HEK293T (cell line): Measurements from ENCODE around the gene TSSK3.
A peak's percentile ranks its signal among the peaks of the same experiment; 100 is the strongest.

Experiments used
- CTCF ChIA-PET: fragments of 350-600 bp; formaldehyde crosslinking; extraction: SDS; loops from one replicate; lab custom pipeline; 2021; ENCODE audit warnings: antibody characterized with exemption, inconsistent platforms; lab: Yijun Ruan, JAX
- POLR2A ChIA-PET: fragments of 350-600 bp; formaldehyde crosslinking; extraction: SDS; loops from one replicate; lab custom pipeline; 2020; ENCODE audit warnings: antibody characterized with exemption, inconsistent platforms; lab: Yijun Ruan, JAX
- DNase-seq: peaks from one replicate; pipeline ENCODE4 v3.0.0; 2012; ENCODE audit warnings: mixed read lengths; ENCODE audit errors: extremely low spot score
- ARNT ChIP-seq: fragments of 450-650 bp; IDR thresholded peaks from 2 replicates; pipeline ENCODE4 v1.6.1; 2017; ENCODE audit warnings: mild to moderate bottlenecking
- BHLHE40 ChIP-seq: fragments of 450-650 bp; IDR thresholded peaks from 2 replicates; pipeline ENCODE4 v1.6.1; 2016; ENCODE audit warnings: mild to moderate bottlenecking, moderate library complexity, borderline replicate concordance
- CTBP1 ChIP-seq: fragments of 450-650 bp; IDR thresholded peaks from 2 replicates; pipeline ENCODE4 v1.6.1; 2016; ENCODE audit warnings: borderline replicate concordance
- ELF4 ChIP-seq: fragments of 450-650 bp; IDR thresholded peaks from 2 replicates; pipeline ENCODE4 v1.6.1; 2017; ENCODE audit warnings: antibody characterized with exemption
- FOXA1 ChIP-seq: fragments of 450-650 bp; IDR thresholded peaks from 2 replicates; pipeline ENCODE4 v1.6.1; 2016; ENCODE audit warnings: mild to moderate bottlenecking
- FOXK2 ChIP-seq: fragments of 450-650 bp; IDR thresholded peaks from 2 replicates; pipeline ENCODE4 v1.6.1; 2016; ENCODE audit warnings: mild to moderate bottlenecking
- FOXM1 ChIP-seq: fragments of 450-650 bp; IDR thresholded peaks from 2 replicates; pipeline ENCODE4 v1.6.1; 2017; ENCODE audit warnings: mild to moderate bottlenecking, borderline replicate concordance
- HDGF ChIP-seq: fragments of 450-650 bp; IDR thresholded peaks from 2 replicates; pipeline ENCODE4 v1.6.1; 2017; ENCODE audit warnings: antibody characterized with exemption, borderline replicate concordance
- L3MBTL2 ChIP-seq: fragments of 450-650 bp; conservative IDR thresholded peaks from 2 replicates; pipeline ENCODE4 v1.6.1; 2016; ENCODE audit warnings: mild to moderate bottlenecking
- LEF1 ChIP-seq: fragments of 450-650 bp; IDR thresholded peaks from 2 replicates; pipeline ENCODE4 v1.6.1; 2017; ENCODE audit warnings: mild to moderate bottlenecking, borderline replicate concordance
- NFRKB ChIP-seq: fragments of 450-650 bp; IDR thresholded peaks from 2 replicates; pipeline ENCODE4 v1.6.1; 2016; ENCODE audit warnings: mild to moderate bottlenecking, moderate library complexity
- SP1 ChIP-seq: fragments of 450-650 bp; IDR thresholded peaks from 2 replicates; pipeline ENCODE4 v1.6.1; 2017
- SUZ12 ChIP-seq: fragments of 450-650 bp; IDR thresholded peaks from 2 replicates; pipeline ENCODE4 v1.6.1; 2016; ENCODE audit warnings: mild to moderate bottlenecking
- TARDBP ChIP-seq: fragments of 450-650 bp; IDR thresholded peaks from 2 replicates; pipeline ENCODE4 v1.6.1; 2016
- ZNF384 ChIP-seq: fragments of 450-650 bp; IDR thresholded peaks from 2 replicates; pipeline ENCODE4 v1.6.1; 2016
- TF ChIP-seq, protein P1 (sequence below): fragments of 450-650 bp; IDR thresholded peaks from 2 replicates; pipeline ENCODE4 v1.6.1; 2016

Gene TSSK3

DNA sequence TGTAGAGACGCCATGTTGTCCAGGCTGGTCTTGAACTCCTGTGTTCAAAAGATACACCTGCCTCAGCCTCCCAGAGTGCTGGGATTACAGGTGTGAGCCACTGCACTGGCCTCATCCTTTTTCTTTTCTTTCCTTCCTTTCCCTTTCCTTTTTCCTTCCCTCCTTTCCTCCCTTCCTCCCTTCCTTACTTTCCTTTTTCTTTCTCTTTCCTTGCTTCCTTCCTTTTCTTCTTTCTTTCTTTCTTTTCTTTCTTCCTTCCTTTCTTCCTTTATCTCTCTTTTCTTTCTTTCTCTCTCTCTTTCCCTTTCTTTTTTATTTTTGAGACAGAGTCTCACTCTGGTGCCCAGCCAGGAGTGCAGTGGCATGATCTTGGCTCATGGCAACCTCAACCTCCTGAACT, 5.9 kb upstream of the TSSK3 start:
- TF ChIP-seq, protein P1, sequence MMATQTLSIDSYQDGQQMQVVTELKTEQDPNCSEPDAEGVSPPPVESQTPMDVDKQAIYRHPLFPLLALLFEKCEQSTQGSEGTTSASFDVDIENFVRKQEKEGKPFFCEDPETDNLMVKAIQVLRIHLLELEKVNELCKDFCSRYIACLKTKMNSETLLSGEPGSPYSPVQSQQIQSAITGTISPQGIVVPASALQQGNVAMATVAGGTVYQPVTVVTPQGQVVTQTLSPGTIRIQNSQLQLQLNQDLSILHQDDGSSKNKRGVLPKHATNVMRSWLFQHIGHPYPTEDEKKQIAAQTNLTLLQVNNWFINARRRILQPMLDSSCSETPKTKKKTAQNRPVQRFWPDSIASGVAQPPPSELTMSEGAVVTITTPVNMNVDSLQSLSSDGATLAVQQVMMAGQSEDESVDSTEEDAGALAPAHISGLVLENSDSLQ: no peak
- TF ChIP-seq TARDBP: peak; percentile 32; the same call in 1 of the 2 replicates
- ChIA-PET CTCF (no interaction called here), POLR2A (interaction anchor here (6.2 kb wide), 1 partner anchor 20 kb away, joined by 33 read pairs; the partner anchor contains the start of gene MARCKSL1)
- DNase-seq: no peak

DNA sequence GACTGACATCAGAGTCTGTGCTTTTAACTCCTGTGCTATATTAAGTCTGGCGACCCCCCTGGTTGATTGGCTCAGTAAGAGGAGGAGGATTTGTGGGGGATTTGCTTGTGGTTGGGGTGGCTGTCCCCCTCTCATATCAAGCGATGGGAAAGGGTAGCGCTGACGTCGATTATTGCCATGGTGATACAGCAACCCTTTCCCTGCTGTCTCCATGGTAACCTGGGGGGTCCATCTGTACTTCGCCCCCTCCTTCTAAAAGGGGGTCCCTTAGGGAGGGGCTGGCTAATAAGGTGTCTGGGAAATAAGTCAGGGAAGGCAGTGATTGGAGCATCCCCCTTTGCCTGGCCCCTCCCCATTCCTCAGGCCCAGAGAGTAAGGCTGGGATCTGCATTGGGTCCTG, 4.7 kb upstream of the TSSK3 start:
- no peak for TF ChIP-seq FOXA1
- TF ChIP-seq LEF1: 0 out of 2 replicates have a peak, but pooled peaks have one; percentile 43
- CTCF ChIA-PET: no interaction called here
- DNase-seq: no peak
- POLR2A ChIA-PET: interaction anchor here (1.1 kb wide), 1 partner anchor 21 kb away, joined by 3 read pairs; the partner anchor contains the start of gene MARCKSL1

DNA sequence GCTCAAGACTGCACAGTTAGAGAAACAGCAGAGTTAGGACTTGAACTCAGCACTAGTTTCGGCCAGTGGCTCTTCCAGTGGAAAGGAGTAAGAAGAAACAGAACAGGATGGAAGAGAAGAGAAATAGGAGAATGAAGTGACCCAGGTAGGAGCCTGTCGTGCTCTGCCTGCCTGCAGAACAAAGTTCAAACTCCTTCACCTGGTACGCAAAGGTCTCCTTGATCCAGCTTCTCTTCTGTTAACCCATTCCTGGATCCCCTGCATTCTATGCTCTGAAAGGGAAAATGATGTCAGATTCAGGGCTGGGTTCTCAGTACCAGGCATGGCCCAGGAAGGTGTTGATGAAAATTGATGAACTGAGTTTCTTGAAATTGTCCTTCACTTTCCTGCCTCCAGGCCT, 3.9 kb upstream of the TSSK3 start:
- TF ChIP-seq, protein P1: no peak
- TF ChIP-seq FOXK2: no peak
- no peak for TF ChIP-seq BHLHE40
- no peak for TF ChIP-seq ELF4
- TF ChIP-seq CTBP1: no peak
- no peak for TF ChIP-seq HDGF
- no peak for TF ChIP-seq ZNF384
- no peak for TF ChIP-seq FOXA1
- no peak for TF ChIP-seq LEF1
- TF ChIP-seq L3MBTL2: no peak
- no peak for TF ChIP-seq NFRKB
- no peak for TF ChIP-seq SUZ12
- no peak for TF ChIP-seq ARNT
- no peak for TF ChIP-seq SP1
- TF ChIP-seq FOXM1: no peak
- TF ChIP-seq TARDBP: no peak
- ChIA-PET POLR2A (interaction anchor here (1.1 kb wide), 1 partner anchor 22 kb away, joined by 3 read pairs; the partner anchor contains the start of gene MARCKSL1), CTCF (no interaction called here)
- no peak for DNase-seq

DNA sequence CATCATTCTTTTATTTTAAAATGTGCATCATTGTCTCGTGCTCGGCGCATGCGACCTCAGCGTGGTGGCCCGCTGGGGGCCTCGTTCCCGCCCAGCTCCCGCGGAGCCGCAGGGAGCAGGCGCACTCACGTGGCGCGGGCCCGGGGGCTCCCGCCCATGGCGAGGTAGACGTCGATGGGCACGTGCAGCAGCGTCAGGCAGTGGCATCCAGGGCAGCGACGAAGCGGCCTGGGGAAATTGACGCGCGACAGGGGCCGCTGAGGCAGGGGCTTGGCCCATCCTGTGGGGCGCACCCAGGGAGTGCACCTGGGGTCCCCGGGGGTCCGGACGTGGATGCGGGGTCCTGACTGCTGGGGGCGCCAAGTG, 1.0 kb upstream of the TSSK3 start:
- TF ChIP-seq, protein P1: no peak
- TF ChIP-seq ZNF384 (no peak), TARDBP (no peak), SUZ12 (no peak), ELF4 (no peak), BHLHE40 (no peak), LEF1 (no peak), FOXA1 (no peak), FOXK2 (no peak), ARNT (no peak), HDGF (no peak), L3MBTL2 (no peak), CTBP1 (no peak), NFRKB (no peak), SP1 (no peak)
- ChIA-PET POLR2A (no interaction called here), CTCF (no interaction called here)
- no peak for DNase-seq

DNA sequence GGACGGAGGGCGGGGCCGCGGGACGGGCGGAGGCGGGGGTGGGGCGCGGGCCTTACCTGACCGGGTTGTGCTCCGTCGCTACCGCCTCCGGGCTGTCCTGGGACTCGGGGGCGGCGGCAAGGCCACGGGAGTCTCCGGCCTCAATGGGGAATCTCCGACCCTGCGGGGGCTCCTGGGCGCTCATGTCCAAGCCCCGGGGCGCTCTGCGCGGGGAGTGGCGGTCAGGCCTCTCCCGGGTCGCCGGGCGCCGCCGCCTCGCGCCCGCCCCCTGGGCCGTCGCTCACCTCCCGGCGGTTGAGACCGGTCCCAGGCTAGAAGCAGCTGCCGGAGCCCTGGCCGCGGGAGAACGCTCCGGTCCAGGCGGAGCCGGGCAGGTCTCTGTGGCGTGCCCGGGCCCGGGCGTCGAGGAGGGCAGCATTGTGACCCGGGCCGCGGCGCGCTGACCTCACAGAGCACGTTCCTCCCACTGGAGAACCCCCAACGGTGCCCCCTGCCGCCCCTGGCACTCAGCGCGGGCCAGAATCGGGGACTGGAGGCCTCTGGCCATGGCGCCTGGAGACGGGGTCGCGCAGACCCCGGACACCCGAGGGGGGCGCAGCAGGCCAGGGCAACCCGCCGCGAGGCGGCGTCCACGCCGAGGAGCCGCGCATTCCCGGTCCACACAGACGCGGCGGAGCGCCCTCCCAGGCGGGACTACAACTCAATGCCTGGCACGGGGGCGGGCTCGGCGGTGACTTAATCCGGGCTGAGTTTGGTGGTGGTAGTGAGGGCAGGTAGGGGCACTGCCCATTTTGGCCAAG, 465 bp upstream of the TSSK3 start:
- no peak for TF ChIP-seq HDGF
- no peak for TF ChIP-seq NFRKB
- no peak for TF ChIP-seq L3MBTL2
- ChIA-PET CTCF (no interaction called here), POLR2A (interaction anchor here (1.9 kb wide), 1 partner anchor 16 kb away, joined by 4 read pairs; no protein-coding TSS in a partner anchor)
- no peak for DNase-seq

DNA sequence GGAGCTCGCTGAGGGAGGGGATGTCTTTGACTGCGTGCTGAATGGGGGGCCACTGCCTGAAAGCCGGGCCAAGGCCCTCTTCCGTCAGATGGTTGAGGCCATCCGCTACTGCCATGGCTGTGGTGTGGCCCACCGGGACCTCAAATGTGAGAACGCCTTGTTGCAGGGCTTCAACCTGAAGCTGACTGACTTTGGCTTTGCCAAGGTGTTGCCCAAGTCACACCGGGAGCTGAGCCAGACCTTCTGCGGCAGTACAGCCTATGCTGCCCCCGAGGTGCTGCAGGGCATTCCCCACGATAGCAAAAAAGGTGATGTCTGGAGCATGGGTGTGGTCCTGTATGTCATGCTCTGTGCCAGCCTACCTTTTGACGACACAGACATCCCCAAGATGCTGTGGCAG, 1.4 kb downstream of the TSSK3 start:
- no peak for TF ChIP-seq SUZ12
- no peak for TF ChIP-seq ARNT
- ChIA-PET POLR2A (interaction anchor here (0.6 to 1.9 kb wide), 2 partner anchors 14 to 42 kb away, joined by 4 read pairs; no protein-coding TSS in a partner anchor), CTCF (interaction anchor here (1.0 kb wide), 1 partner anchor 148 kb away, joined by 4 read pairs; no protein-coding TSS in a partner anchor)
- no peak for DNase-seq

DNA sequence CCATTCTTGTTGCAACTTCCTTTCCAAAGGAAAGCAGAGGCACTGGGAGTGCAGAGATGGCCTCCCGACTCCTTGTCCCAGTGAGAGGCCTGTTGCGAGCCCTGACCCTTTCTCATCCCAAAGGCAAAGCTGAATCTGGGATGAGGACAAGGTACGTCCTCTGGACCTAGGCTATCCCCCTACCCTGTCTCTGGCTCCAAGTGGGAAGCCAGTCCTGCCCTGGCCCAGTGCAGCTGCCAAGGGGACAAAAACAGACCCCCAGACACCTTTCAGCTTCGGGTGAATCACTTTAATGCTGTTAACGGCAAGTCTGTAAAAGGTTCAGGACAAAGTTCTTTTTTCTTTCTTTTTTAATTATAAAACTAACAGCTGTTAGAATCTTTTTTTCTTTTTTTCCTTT, 2.5 kb downstream of the TSSK3 start:
- CTCF ChIA-PET: no interaction called here
- TF ChIP-seq LEF1 (no peak), SP1 (no peak), FOXA1 (no peak), BHLHE40 (no peak), L3MBTL2 (no peak), ELF4 (no peak), ZNF384 (no peak), SUZ12 (no peak), ARNT (no peak), HDGF (no peak), TARDBP (no peak), CTBP1 (no peak)
- TF ChIP-seq, protein P1: no peak

More for the DNA sequence above, 2.5 kb downstream of the TSSK3 start:
- no peak for DNase-seq
- POLR2A ChIA-PET: interaction anchor here (1.7 kb wide), 1 partner anchor 12 kb away, joined by 4 read pairs; no protein-coding TSS in a partner anchor
